SK-N-SH treated with all-trans-retinoic acid at 6 μM for 48 hours (cell line): Measurements from ENCODE around the gene TCEAL3.

Experiments used
- ATAC-seq: fragments of 200-7000 bp; cut with Tn5 transposase; 3 replicates; pipeline ENCODE4 v1.9.1; 2020; ENCODE audit warnings: mild to moderate bottlenecking, moderate library complexity
- ARNTL ChIP-seq: fragments of 450-650 bp; formaldehyde crosslinking; IDR thresholded peaks from 2 replicates; pipeline ENCODE4 v1.5.0; 2020; ENCODE audit warnings: low read depth, mild to moderate bottlenecking, moderate library complexity, borderline replicate concordance
- BACH2 ChIP-seq: fragments of 250-450 bp; sonication (Bioruptor Pico); IDR thresholded peaks from 2 replicates; pipeline ENCODE4 v1.9.0; 2021; ENCODE audit warnings: mild to moderate bottlenecking, borderline replicate concordance
- CREB5 ChIP-seq: fragments of 250-450 bp; sonication (Bioruptor Pico); IDR thresholded peaks from 2 replicates; pipeline ENCODE4 v1.5.1; 2020; ENCODE audit warnings: low read depth, mild to moderate bottlenecking, moderate library complexity
- CSDC2 ChIP-seq: fragments of 250-450 bp; sonication (Bioruptor Pico); IDR thresholded peaks from 2 replicates; pipeline ENCODE4 v1.5.0; 2020; ENCODE audit warnings: mild to moderate bottlenecking, moderate library complexity
- ESRRG ChIP-seq: fragments of 250-450 bp; sonication (Bioruptor Pico); IDR thresholded peaks from 2 replicates; pipeline ENCODE4 v1.6.1; 2021; ENCODE audit warnings: mild to moderate bottlenecking
- GLIS3 ChIP-seq: fragments of 250-450 bp; sonication (Bioruptor Pico); IDR thresholded peaks from 2 replicates; pipeline ENCODE4 v1.5.0; 2020; ENCODE audit warnings: mild to moderate bottlenecking, moderate library complexity
- ISL1 ChIP-seq: fragments of 250-450 bp; sonication (Bioruptor Pico); IDR thresholded peaks from 2 replicates; pipeline ENCODE4 v2.1.2; 2022; ENCODE audit warnings: mild to moderate bottlenecking, moderate library complexity
- OSR1 ChIP-seq: fragments of 250-450 bp; sonication (Bioruptor Pico); IDR thresholded peaks from 2 replicates; pipeline ENCODE4 v1.8.0; 2022; ENCODE audit warnings: moderate library complexity, mild to moderate bottlenecking, inconsistent platforms
- PATZ1 ChIP-seq: fragments of 250-450 bp; sonication (Bioruptor Pico); IDR thresholded peaks from 2 replicates; pipeline ENCODE4 v1.8.0; 2020; ENCODE audit warnings: mild to moderate bottlenecking, moderate library complexity, borderline replicate concordance
- POU6F1 ChIP-seq: fragments of 250-450 bp; sonication (Bioruptor Pico); IDR thresholded peaks from 2 replicates; pipeline ENCODE4 v1.8.0; 2021; ENCODE audit warnings: low read depth, mild to moderate bottlenecking, moderate library complexity, borderline replicate concordance
- PPARA ChIP-seq: fragments of 250-450 bp; sonication (Bioruptor Pico); IDR thresholded peaks from 2 replicates; pipeline ENCODE4 v1.5.0; 2020; ENCODE audit warnings: mild to moderate bottlenecking, borderline replicate concordance
- RARB ChIP-seq: fragments of 250-450 bp; sonication (Bioruptor Pico); IDR thresholded peaks from 2 replicates; pipeline ENCODE4 v1.8.0; 2021; ENCODE audit warnings: mild to moderate bottlenecking, moderate library complexity
- SNAI2 ChIP-seq: fragments of 250-450 bp; sonication (Bioruptor Pico); IDR thresholded peaks from 2 replicates; pipeline ENCODE4 v1.5.0; 2020; ENCODE audit warnings: mild to moderate bottlenecking, moderate library complexity
- TCF4 ChIP-seq: fragments of 250-450 bp; sonication (Bioruptor Pico); IDR thresholded peaks from 2 replicates; pipeline ENCODE4 v1.8.0; 2021; ENCODE audit warnings: mild to moderate bottlenecking, moderate library complexity, borderline replicate concordance
- TOX ChIP-seq: fragments of 250-450 bp; sonication (Bioruptor Pico); IDR thresholded peaks from 2 replicates; pipeline ENCODE4 v1.8.0; 2021; ENCODE audit warnings: mild to moderate bottlenecking, moderate library complexity, borderline replicate concordance
- ZC3H10 ChIP-seq: fragments of 250-450 bp; sonication (Bioruptor Pico); IDR thresholded peaks from 2 replicates; pipeline ENCODE4 v1.5.1; 2021; ENCODE audit warnings: mild to moderate bottlenecking, moderate library complexity
- ZFP3 ChIP-seq: fragments of 250-450 bp; sonication (Bioruptor Pico); IDR thresholded peaks from 2 replicates; pipeline ENCODE4 v1.5.0; 2020; ENCODE audit warnings: mild to moderate bottlenecking, moderate library complexity
- ZFP30 ChIP-seq: fragments of 450-650 bp; formaldehyde crosslinking; IDR thresholded peaks from 2 replicates; pipeline ENCODE4 v1.5.0; 2022; ENCODE audit warnings: mild to moderate bottlenecking, moderate library complexity
- ZNF565 ChIP-seq: fragments of 450-650 bp; formaldehyde crosslinking; conservative IDR thresholded peaks from 2 replicates; pipeline ENCODE4 v1.5.0; 2020; ENCODE audit warnings: low read depth, mild to moderate bottlenecking, moderate library complexity
- ZNF70 ChIP-seq: fragments of 450-650 bp; formaldehyde crosslinking; IDR thresholded peaks from 2 replicates; pipeline ENCODE4 v1.5.0; 2020; ENCODE audit warnings: mild to moderate bottlenecking, moderate library complexity
- ZNF8 ChIP-seq: fragments of 450-650 bp; formaldehyde crosslinking; IDR thresholded peaks from 2 replicates; pipeline ENCODE4 v1.5.0; 2020; ENCODE audit warnings: mild to moderate bottlenecking, moderate library complexity
- TF ChIP-seq, protein P1 (sequence below): fragments of 250-450 bp; sonication (Bioruptor Pico); IDR thresholded peaks from 2 replicates; pipeline ENCODE4 v1.5.0; 2020; ENCODE audit warnings: mild to moderate bottlenecking, moderate library complexity
- TF ChIP-seq, protein P2 (sequence below): fragments of 250-450 bp; sonication (Bioruptor Pico); IDR thresholded peaks from 2 replicates; pipeline ENCODE4 v1.5.1; 2021; ENCODE audit warnings: mild to moderate bottlenecking, moderate library complexity

Gene TCEAL3

DNA sequence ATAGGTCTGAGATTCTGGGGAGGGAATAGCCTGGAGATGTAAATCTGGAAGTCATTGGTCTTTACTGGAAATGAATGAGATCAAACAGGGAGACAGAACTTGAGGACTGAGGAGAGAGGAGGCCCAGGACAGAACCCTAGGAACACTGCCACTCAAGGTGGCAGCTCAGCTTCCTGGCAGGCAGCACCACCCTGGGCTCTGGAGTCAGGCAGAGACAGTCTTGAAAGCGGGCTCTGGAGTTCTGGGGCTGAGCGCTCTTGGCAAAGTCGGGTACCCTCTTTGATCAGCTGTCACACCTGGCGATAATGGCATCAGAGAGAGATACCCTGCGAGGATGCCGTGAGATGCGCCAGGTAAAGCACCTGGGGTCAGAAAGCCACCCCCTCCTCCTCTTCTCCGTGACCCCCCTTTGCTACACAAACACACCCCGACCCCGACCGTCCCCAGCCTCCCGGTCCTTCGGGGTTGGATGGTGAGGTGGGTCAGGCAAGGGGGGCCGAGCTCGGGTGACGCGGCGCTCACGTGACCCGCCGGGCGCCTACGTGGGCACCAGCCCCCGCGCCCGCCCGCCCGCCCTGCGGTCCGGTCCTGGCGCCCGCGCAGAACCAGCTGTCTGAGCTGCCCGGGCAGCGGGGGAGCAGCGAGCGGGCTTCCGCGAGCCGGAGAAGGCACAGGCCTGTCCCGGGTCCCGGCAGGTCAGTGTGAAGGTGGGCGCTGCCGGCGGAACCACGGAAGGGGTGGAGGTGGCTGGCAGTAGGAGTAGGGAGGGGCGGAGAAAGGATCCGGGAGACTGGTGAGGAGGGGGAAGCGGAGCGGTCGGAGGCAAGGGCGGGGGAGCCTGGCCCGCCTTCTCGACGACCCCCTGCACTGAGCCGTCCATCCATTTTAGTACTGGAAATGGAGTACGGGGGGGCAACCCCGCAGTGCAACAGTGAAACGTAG is at the start of gene TCEAL3:
Gene TCEAL3, plus strand, starts transcription at position 600 of the 942 bp plus-strand sequence. CDS start 1,102 bp downstream, outside the sequence.
- TF ChIP-seq BACH2 (CRISPR knock-in tag) (no peak), PATZ1 (no peak), ZC3H10 (CRISPR knock-in tag) (no peak), ARNTL (CRISPR knock-in tag) (no peak), CSDC2 (CRISPR knock-in tag) (no peak), CREB5 (CRISPR knock-in tag) (no peak), PPARA (CRISPR knock-in tag) (no peak), ZFP3 (no peak), ZNF70 (CRISPR knock-in tag) (no peak), SNAI2 (no peak), ZNF565 (CRISPR knock-in tag) (no peak), GLIS3 (no peak), ZNF8 (CRISPR knock-in tag) (no peak), ISL1 (no peak), TCF4 (no peak), POU6F1 (no peak), ZFP30 (CRISPR knock-in tag) (no peak), TOX (CRISPR knock-in tag) (no peak)
- TF ChIP-seq, protein P1, sequence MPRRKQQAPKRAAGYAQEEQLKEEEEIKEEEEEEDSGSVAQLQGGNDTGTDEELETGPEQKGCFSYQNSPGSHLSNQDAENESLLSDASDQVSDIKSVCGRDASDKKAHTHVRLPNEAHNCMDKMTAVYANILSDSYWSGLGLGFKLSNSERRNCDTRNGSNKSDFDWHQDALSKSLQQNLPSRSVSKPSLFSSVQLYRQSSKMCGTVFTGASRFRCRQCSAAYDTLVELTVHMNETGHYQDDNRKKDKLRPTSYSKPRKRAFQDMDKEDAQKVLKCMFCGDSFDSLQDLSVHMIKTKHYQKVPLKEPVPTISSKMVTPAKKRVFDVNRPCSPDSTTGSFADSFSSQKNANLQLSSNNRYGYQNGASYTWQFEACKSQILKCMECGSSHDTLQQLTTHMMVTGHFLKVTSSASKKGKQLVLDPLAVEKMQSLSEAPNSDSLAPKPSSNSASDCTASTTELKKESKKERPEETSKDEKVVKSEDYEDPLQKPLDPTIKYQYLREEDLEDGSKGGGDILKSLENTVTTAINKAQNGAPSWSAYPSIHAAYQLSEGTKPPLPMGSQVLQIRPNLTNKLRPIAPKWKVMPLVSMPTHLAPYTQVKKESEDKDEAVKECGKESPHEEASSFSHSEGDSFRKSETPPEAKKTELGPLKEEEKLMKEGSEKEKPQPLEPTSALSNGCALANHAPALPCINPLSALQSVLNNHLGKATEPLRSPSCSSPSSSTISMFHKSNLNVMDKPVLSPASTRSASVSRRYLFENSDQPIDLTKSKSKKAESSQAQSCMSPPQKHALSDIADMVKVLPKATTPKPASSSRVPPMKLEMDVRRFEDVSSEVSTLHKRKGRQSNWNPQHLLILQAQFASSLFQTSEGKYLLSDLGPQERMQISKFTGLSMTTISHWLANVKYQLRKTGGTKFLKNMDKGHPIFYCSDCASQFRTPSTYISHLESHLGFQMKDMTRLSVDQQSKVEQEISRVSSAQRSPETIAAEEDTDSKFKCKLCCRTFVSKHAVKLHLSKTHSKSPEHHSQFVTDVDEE (CRISPR knock-in tag): no peak
- TF ChIP-seq, protein P2, sequence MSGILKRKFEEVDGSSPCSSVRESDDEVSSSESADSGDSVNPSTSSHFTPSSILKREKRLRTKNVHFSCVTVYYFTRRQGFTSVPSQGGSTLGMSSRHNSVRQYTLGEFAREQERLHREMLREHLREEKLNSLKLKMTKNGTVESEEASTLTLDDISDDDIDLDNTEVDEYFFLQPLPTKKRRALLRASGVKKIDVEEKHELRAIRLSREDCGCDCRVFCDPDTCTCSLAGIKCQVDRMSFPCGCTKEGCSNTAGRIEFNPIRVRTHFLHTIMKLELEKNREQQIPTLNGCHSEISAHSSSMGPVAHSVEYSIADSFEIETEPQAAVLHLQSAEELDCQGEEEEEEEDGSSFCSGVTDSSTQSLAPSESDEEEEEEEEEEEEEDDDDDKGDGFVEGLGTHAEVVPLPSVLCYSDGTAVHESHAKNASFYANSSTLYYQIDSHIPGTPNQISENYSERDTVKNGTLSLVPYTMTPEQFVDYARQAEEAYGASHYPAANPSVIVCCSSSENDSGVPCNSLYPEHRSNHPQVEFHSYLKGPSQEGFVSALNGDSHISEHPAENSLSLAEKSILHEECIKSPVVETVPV: no peak
- peak; percentile 87 for ATAC-seq

DNA sequence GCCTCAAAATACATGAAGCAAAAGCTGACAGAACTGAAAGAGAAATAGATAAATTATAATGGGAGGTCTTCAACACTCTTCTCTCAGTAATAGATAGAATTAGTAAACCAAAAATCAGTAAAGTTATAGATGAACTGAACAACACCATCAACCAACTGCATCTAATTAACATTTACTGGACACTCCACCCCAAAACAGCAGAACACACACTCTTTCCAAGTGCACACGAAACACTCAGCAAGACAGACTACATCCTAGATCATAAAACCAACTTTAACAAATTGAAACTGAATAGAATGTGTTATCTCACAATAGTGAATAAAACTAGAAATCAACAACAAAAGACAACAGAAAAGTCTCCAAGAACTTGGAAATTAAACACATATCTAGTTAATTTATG is 47.5 kb upstream of the TCEAL3 start:
- no peak for ATAC-seq
- no peak for TF ChIP-seq TOX (CRISPR knock-in tag)

DNA sequence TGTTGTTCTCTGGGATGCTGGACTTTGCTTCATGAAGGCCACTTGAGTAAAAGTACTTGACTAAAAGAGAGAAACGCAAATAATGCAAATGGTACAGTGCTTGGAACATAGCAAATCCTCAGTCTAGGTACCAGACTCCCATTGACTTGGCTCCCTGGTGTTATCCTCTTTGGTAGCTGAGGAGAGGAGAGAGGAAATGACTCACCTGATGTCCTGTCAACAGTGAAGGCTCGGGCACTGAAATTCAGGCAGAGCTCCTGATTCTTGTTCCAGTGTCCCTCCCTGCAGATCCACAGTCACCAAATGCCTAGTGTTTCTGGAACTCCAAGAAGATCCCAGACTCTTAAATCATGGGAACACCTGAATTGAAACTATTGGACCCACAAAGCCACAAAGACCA is 45.0 kb upstream of the TCEAL3 start:
- 0 out of 3 replicates have a peak, but pooled peaks have one; percentile 16 for ATAC-seq
- TF ChIP-seq GLIS3 (no peak), CREB5 (CRISPR knock-in tag) (no peak), BACH2 (CRISPR knock-in tag) (no peak), PATZ1 (no peak), CSDC2 (CRISPR knock-in tag) (no peak), ESRRG (CRISPR knock-in tag) (no peak), RARB (CRISPR knock-in tag) (no peak), SNAI2 (no peak), TOX (CRISPR knock-in tag) (no peak), ZNF70 (CRISPR knock-in tag) (no peak), OSR1 (CRISPR knock-in tag) (no peak), ZFP3 (no peak), ISL1 (no peak)
- TF ChIP-seq, protein P2: no peak
